ENCODE results near the gene RACGAP1. TPM values are rescaled to one million over a fixed set of nuclear protein-coding genes. Genes with fewer than 3 reads are reported as not detected.

The RACGAP1 gene
- total and polyA plus RNA-seq, 3 donors from 2014 or later: 48.1 to 118 (median 60.6) TPM

- Histone ChIP-seq H3K4me1 (peaks cover 7% of the 10 kb centered on the region), H3K9me3 (no peaks in the 10 kb centered on the region), H3K4me3 (no peak overlapping the region), H3K27me3 (no peaks in the 10 kb centered on the region), H3K36me3 (ENCODE audit: low read depth, missing control alignments) (no peaks in the 10 kb centered on the region), H3K27ac (no peak overlapping the region)
- TF ChIP-seq CTCF (IDR thresholded peaks at IDR 0.05): no peak
- no peak for TF ChIP-seq POLR2A (IDR thresholded peaks at IDR 0.05)
- no peak for DNase-seq
- intact Hi-C loops (cut with DNase I; ENCODE audit: low total_unique reads): no loop called here
- WGBS, 2 donors: 86 to 93% methylated on average over 10 of the region's 10 CpGs
Observed at GRCh38 chr12:49980501-49981349, 44.6 kb downstream of the RACGAP1 start.

- no peaks in the 10 kb centered on the region for H3K9me3 ChIP-seq
- H3K4me1 ChIP-seq: peaks cover 14% of the 10 kb centered on the region
- no peaks in the 10 kb centered on the region for H3K27me3 ChIP-seq
- WGBS, 2 donors: 86 to 94% methylated on average over 3 of the region's 3 CpGs
- H3K4me3 ChIP-seq: no peak overlapping the region
- H3K36me3 ChIP-seq (ENCODE audit: low read depth, missing control alignments): no peaks in the 10 kb centered on the region
- DNase-seq: no peak
- TF ChIP-seq CTCF (IDR thresholded peaks at IDR 0.05): no peak
- TF ChIP-seq POLR2A (IDR thresholded peaks at IDR 0.05): no peak
- no peak overlapping the region for H3K27ac ChIP-seq
- intact Hi-C loops (cut with DNase I; ENCODE audit: low total_unique reads): no loop called here
Observed at GRCh38 chr12:49979791-49980190, 45.5 kb downstream of the RACGAP1 start.

GRCh38 chr12:49979016-49979586 lies 46.2 kb downstream of the RACGAP1 start:
- H3K36me3 ChIP-seq (ENCODE audit: low read depth, missing control alignments): no peaks in the 10 kb centered on the region
- H3K4me1 ChIP-seq: peaks cover 19% of the 10 kb centered on the region
- no peak for TF ChIP-seq POLR2A (IDR thresholded peaks at IDR 0.05)
- H3K27me3 ChIP-seq: no peaks in the 10 kb centered on the region
- no peak for DNase-seq
- no peak overlapping the region for H3K27ac ChIP-seq
- H3K9me3 ChIP-seq: no peaks in the 10 kb centered on the region
- intact Hi-C loops (cut with DNase I; ENCODE audit: low total_unique reads): no loop called here
- H3K4me3 ChIP-seq: no peak overlapping the region
- 89 to 95% methylated on average over 10 of the region's 10 CpGs for WGBS, 2 donors

- intact Hi-C loops (cut with DNase I; ENCODE audit: low total_unique reads): no loop called here
- H3K27me3 ChIP-seq: no peaks in the 10 kb centered on the region
- H3K9me3 ChIP-seq: no peaks in the 10 kb centered on the region
- H3K36me3 ChIP-seq (ENCODE audit: low read depth, missing control alignments): no peaks in the 10 kb centered on the region
- H3K4me3 ChIP-seq: no peak overlapping the region
- WGBS, 2 donors: 78 to 83% methylated on average over 3 to 4 of the region's 4 CpGs
- no peak overlapping the region for H3K27ac ChIP-seq
- peaks cover 13% of the 10 kb centered on the region for H3K4me1 ChIP-seq
- no peak for DNase-seq
- no peak for TF ChIP-seq POLR2A (IDR thresholded peaks at IDR 0.05)
Observed at GRCh38 chr12:49978125-49978524, 47.2 kb downstream of the RACGAP1 start.

GRCh38 chr12:49976557-49976956 lies 48.7 kb downstream of the RACGAP1 start:
- Histone ChIP-seq H3K4me1 (peaks cover 13% of the 10 kb centered on the region), H3K27ac (no peak overlapping the region), H3K4me3 (no peak overlapping the region), H3K9me3 (no peaks in the 10 kb centered on the region), H3K27me3 (no peaks in the 10 kb centered on the region), H3K36me3 (ENCODE audit: low read depth, missing control alignments) (no peaks in the 10 kb centered on the region)
- no peak for DNase-seq
- WGBS, 2 donors: 89 to 93% methylated on average over 2 of the region's 2 CpGs
- TF ChIP-seq CTCF (IDR thresholded peaks at IDR 0.05) (no peak), POLR2A (IDR thresholded peaks at IDR 0.05) (no peak)
- intact Hi-C loops (cut with DNase I; ENCODE audit: low total_unique reads): no loop called here

Measured in testis (tissue), 3 donors.